Stimulated activated CD4-positive, alpha-beta T cell treated with anti-CD3 and anti-CD28 coated beads, TNF-alpha, amount 100 ng/mL, for 4 hours (primary cell): Measurements from ENCODE around the gene ACR.
A peak's percentile ranks its signal among the peaks of the same experiment; 100 is the strongest.
"Not testable (repeated sequence)": the region's sequence is repeated elsewhere in the genome, so short reads cannot be mapped to it uniquely, and the experiment has no call there.

Experiments used
- DNase-seq, 3 experiments: peaks; one replicate each; pipeline ENCODE4 v3.0.0-alpha.2; 2020; ENCODE audit warnings: low read depth in 3 of 3

Gene ACR

GRCh38 chr22:50780244-50780643 is 42.2 kb downstream of the ACR start:
- DNase-seq = not testable (repeated sequence)

DNA sequence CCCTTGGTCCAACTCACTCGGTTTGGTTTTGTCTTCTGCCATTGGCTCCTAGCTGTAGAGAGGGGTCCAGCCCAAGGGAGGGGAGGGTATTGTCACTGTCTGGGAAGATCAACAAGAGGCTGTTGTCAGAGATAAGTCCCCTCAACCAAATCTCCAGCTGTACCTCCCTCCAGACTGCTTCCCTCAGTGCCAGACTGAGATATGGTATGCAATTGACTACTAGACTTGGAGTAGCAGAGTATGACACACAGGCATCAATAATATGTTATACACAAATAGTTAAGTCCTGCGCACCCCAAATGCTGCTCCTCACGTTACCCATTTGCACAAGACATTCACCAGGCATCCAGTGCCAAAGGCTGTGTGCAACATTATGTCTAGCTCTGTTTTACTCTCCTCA is 44.2 kb downstream of the ACR start:
- not testable (repeated sequence) for DNase-seq

DNA sequence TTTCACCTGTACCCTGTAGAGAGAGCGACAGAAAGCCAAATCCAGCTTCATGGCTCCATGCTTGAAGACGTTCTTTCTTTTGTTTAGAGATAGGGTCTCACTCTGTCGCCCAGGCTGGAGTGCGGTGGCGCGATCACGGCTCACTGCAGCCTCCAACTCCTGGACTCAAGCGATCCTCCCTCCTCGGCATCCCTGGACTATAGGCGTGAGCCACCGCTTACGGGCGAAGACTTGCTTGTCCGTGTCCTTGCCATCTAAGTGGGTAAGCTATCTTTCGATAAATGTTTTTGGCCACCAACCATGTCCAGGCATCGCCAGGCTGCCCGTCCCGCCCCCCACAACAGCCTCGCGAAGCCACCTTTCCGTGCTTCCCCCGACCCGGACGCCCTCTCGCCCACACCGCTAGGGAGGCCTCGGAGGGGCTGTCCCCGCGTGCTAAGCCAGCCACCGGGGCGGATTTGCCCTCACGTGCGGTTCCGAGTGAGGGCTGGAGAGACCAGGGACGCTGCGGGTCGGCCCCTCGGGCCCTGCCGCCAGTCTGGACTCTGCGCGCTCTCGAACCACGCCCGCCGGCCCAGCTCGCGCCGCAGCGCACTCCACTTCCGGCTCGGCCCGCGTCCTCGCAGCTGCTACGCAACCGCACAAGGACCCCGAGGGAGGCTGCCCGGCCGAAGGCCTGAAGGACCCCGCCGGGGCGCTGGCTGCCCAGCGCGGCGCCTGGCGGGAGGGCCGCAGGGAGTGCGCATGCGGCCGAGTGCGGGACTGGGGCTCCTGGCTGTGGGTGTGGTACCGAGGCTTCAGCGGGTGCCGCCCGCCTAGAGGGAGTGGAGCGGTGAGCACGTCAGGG is 45.3 kb downstream of the ACR start, which contains the start of gene RABL2B:
RABL2B (minus strand) TSS at position 604 of the 847 bp plus-strand sequence. CDS start 1,342 bp downstream, outside the sequence.
- DNase-seq = peak; percentile 74 to 85 (median 81)

- not testable (repeated sequence) for DNase-seq
Measured at GRCh38 chr22:50783880-50784276, 45.9 kb downstream of the ACR start.

DNA sequence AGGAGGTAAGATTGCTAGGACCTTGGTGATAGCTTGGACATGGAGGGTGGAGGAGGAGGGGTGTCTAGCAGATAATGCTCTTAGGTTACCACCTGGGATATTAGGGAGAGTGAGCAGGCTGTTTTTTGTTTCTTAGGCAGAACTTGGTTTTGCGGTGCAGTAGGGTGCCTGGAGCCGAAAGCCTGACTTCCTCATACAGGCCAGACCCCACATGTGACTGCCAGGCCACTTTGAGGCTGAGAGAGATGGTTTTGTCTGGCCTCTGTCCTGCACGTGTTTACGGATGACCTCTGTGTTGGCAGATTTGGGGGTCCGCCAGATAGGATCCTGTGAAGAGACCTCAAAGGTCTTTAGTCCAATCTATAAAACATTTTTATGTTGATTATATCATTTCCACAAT is 47.3 kb downstream of the ACR start:
- not testable (repeated sequence) for DNase-seq

DNA sequence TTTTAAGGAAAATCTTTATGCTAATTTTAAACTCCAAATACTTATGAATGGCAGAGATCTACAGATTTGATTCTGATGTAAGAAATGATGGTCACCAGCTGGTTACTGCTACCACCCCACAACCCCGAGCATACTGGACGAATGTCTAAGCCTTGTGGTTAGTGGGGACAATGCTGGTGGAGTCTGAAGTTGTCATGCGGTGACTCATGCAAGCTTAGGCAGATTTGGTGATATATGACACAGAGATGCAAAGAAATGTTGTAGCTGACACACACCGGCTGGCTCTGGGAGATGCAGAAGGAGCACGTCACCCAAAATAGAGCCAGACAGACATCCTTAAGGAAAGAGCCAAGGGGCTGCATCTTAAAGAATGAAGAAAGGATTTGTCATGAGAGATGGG is 48.9 kb downstream of the ACR start:
- DNase-seq = not testable (repeated sequence)
